CMK (cell line): ENCODE measurements around the gene ATRAID.

ENCODE experiments used
- DNase-seq: peaks from one replicate; pipeline ENCODE4 v3.0.0-alpha.2; 2010; ENCODE audit warnings: low read depth

The ATRAID gene

GRCh38 chr2:27220091-27220490 is 8.2 kb downstream of the ATRAID start:
- DNase-seq: no peak

GRCh38 chr2:27221166-27221565 is 9.3 kb downstream of the ATRAID start:
- DNase-seq: no peak

DNA sequence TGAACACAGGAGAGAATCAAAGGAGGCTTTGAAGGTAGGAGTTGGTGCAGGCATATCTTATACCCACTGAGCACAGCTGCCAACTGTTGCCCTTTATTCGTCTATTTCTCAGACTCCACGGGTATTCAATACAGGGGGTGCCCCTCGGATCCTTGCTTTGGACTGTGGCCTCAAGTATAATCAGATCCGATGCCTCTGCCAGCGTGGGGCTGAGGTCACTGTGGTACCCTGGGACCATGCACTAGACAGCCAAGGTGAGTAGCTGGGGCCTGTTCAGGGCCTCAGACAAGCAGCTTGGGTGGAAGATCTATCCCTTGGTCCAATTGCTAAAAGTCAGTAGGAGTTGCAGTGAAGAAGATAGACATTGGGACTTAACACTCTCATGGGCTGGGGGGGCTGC is 10.6 kb downstream of the ATRAID start:
- DNase-seq: no peak

GRCh38 chr2:27223416-27223815 is 11.6 kb downstream of the ATRAID start:
- DNase-seq: no peak

DNA sequence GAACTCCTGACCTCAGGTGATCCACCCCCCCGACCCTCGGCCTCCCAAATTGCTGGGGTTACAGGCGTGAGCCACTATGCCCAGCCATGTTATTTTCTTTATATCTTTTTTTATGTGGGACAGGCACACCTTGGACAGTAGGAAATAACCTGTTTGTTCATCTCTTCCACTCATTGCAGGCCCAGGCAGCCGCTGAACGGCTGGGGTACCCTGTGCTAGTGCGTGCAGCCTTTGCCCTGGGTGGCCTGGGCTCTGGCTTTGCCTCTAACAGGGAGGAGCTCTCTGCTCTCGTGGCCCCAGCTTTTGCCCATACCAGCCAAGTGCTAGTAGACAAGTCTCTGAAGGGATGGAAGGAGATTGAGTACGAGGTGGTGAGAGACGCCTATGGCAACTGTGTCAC is 13.7 kb downstream of the ATRAID start:
- no peak for DNase-seq

DNA sequence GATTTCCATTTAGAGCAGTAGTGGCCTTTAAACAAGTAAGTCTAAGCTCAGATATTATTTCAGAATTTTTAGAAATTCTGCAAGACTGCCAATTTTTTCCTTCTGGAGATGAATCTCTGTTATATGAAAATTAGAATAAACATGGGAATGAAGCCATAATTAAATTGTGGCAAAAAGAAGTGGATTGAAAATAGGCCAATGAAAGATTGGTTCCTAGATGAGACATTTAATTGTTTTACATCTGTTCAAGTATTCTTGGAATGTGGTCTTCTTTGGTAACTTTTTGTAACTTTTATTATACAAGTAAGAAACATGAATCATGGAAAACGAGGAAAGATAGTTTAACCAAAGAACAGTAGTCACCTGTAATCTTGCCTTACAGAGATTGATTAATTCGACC is 15.7 kb downstream of the ATRAID start:
- DNase-seq: no peak

DNA sequence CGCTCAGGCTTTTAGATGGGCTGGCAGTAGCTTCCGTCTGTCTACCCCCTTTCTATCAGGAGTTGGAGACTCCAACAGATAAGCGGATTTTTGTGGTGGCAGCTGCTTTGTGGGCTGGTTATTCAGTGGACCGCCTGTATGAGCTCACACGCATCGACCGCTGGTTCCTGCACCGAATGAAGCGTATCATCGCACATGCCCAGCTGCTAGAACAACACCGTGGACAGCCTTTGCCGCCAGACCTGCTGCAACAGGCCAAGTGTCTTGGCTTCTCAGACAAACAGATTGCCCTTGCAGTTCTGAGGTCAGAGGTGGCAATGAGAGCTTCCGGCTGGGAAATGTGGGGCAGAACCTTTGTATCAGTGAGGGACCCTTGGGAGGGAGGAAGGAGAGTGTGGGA is 20.1 kb downstream of the ATRAID start:
- DNase-seq: no peak

GRCh38 chr2:27233341-27233740 is 21.5 kb downstream of the ATRAID start:
- DNase-seq: no peak

GRCh38 chr2:27236136-27236535 is 24.3 kb downstream of the ATRAID start:
- no peak for DNase-seq

DNA sequence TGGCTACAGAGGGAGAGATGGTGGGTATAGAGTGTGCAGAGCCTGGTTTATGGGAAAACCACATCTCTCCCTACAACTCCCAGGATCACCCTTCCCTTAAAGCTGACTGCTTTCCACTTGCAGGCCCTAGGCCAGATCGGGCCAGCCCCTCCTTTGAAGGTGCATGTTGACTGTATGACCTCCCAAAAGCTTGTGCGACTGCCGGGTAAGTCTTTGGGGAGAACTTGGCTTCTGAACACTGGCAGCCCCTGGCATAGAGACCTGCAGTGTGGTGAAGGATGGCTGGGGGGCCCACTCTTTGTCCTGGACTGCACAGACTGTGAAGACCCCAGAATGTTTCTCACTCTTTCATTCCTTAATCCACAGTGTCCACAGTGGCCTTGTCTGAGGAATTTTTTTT is 24.8 kb downstream of the ATRAID start:
- DNase-seq: no peak

DNA sequence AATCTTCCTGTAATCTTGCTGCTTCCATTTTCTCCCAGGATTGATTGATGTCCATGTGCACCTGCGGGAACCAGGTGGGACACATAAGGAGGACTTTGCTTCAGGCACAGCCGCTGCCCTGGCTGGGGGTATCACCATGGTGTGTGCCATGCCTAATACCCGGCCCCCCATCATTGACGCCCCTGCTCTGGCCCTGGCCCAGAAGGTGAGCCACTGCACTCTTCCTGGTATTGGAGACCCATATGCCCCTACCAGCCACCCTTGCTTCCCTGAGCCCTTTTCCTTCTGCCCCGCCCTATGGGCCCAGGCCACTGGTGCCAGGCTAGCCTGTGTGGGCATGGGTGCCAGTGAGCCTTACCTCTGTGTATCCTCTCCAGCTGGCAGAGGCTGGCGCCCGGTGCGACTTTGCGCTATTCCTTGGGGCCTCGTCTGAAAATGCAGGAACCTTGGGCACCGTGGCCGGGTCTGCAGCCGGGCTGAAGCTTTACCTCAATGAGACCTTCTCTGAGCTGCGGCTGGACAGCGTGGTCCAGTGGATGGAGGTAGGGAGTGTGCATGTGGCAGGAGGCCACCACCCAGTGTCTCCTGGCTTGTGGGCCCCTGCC is 25.6 kb downstream of the ATRAID start:
- DNase-seq: no peak

GRCh38 chr2:27238976-27239375 is 27.1 kb downstream of the ATRAID start:
- DNase-seq: no peak

DNA sequence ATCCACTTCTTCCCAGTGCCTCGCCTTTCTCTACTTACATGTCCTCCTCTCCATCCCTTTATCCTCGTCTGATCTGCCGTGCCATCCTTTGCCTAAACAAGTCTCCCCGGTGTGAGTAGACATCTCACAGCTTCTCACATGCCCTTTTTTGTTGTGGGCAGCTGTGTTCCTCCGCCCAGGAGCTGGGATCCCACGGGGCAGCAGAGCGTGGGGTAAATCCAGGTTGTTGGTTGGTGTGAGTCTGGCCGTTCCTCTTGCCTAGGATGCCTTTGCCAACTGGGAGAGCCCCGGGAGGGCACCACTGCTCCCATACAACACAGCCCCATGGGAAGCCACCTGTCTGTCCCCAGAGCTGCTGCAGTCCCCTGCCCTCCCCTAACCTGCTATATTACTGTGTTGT is 28.6 kb downstream of the ATRAID start:
- DNase-seq: no peak

GRCh38 chr2:27241761-27242613 is 30.1 kb downstream of the ATRAID start:
- DNase-seq: no peak

- no peak for DNase-seq
Observed at GRCh38 chr2:27242614-27242951, 30.7 kb downstream of the ATRAID start.

GRCh38 chr2:27243391-27244130 is 31.7 kb downstream of the ATRAID start:
- DNase-seq: no peak

DNA sequence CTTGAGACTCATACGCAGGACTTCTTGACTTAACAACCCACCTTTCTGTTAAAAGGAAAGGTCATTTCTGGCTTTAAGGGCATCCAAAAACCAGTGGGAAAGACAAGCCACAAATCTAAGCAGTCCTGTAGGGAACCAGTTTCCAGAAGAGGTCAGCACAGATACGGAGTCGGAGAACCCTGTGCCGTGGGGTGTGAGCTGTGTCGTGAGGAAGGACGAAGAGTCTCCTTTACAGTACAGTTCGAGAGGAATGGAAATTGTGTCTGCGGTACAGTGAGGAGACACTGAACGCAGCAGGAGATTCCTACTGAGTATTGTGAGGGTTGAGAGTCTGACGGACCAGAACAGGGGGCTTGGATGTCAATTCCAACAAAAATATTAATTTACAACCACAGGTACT is 33.3 kb downstream of the ATRAID start:
- DNase-seq: no peak

- no peak for DNase-seq
Observed at GRCh38 chr2:27245626-27246025, 33.8 kb downstream of the ATRAID start.

DNA sequence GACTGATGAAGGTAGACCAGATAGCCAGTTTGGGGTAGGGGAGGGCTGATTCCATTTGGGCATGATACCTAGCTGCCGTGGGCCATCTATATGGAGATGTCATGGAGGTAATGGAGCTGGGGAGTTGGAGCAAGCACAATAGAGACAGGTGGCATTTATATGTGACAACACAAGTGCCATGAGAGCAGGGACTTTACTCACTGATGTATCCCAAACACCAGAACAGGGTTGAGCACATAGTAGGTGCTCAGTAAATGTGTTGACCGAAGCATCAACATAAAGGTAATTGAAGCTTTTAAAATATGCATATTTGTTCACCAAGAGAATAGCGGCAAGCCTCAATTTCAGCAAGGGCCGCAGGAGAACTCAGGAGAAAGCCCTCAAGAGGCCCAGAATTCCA is 36.1 kb downstream of the ATRAID start:
- DNase-seq: no peak

DNA sequence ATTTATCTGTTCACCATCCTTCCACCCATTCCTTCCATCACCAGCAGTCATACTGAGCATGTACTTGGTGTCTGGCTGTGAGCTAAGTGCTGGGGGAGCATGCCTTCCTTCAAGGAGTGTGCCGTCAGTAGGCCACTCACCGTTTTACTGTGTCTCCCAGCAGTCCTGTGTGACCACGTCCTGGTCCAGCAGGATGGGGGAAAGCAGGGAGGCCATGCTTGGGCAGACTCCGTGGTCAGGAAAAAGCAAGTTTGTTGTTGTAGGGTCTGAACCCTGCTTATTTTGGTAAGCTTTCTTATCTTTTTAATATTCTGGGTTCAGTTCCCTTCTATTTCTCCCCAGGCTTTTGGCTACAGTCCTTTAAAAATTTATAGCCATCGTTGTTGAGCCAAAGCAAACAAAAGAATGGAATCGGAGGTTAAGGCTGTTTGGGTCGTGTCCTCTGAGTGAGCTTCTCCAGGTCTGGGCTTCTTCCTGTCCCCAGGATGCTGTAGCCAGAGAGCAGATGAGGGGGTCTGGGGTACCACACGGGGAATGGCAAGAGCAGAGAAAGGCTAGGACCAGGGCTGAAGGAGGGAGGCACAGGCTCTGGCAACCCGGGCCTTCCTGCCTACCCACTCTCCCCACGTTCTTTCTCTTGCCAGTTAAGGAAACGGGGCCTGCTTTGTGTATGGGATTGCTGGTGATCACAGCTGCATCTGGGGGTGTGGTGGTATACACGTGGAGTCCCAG is 37.5 kb downstream of the ATRAID start:
- DNase-seq: no peak

- peak; percentile 50 for DNase-seq
Observed at GRCh38 chr2:27249891-27250651, 38.2 kb downstream of the ATRAID start.
